Measurements from ENCODE around the gene AHI1. TPM values are rescaled to one million over a fixed set of nuclear protein-coding genes. Genes with fewer than 3 reads are reported as not detected.

Gene AHI1
- polyA plus RNA-seq, 1 donor (not counting 4 experiments of a cell fraction or from before 2014, with no cell fraction given) = 7.0 TPM

- Histone ChIP-seq H3K4me1 (ENCODE audit: control insufficient read depth, extremely low read depth, insufficient read depth, low read length) (no peaks in the 10 kb centered on the region), H3K9me1 (ENCODE audit: control insufficient read depth, extremely low read depth, insufficient read depth, low read length) (no peaks in the 10 kb centered on the region), H3K4me3 (ENCODE audit: control insufficient read depth in 2 of 3, extremely low read depth in 1 of 3, insufficient read depth in 2 of 3, low read depth in 1 of 3, low read length in 3 of 3) (no peak overlapping the region), H3K36me3 (ENCODE audit: control insufficient read depth in 2 of 2, extremely low read depth in 1 of 2, insufficient read depth in 2 of 2, low read length in 2 of 2) (no peaks in the 10 kb centered on the region), H3K9ac (ENCODE audit: control insufficient read depth, extremely low read depth, insufficient read depth, low read length) (no peak overlapping the region), H3K79me2 (ENCODE audit: control insufficient read depth, insufficient read depth, low read length) (no peaks in the 10 kb centered on the region), H4K20me1 (ENCODE audit: control insufficient read depth, extremely low read depth, insufficient read depth, low read length) (no peaks in the 10 kb centered on the region), H3K27me3 (ENCODE audit: control insufficient read depth, extremely low read depth, insufficient read depth, low read length) (no peaks in the 10 kb centered on the region), H2AFZ (ENCODE audit: control insufficient read depth, low read length) (no peak overlapping the region), H3K27ac (ENCODE audit: control insufficient read depth, insufficient read depth, low read length) (no peak overlapping the region), H3K9me3 (ENCODE audit: control insufficient read depth, low read depth, low read length) (no peaks in the 10 kb centered on the region), H3K4me2 (ENCODE audit: control insufficient read depth, extremely low read depth, insufficient read depth, low read depth, low read length) (no peak overlapping the region)
- TF ChIP-seq EZH2 (IDR thresholded peaks at IDR 0.05; ENCODE audit: low read length) (no peak), CTCF (optimal IDR thresholded peaks at IDR 0.05 in 1 of 3, IDR thresholded peaks at IDR 0.05 in 1 of 3, conservative IDR thresholded peaks at IDR 0.05 in 1 of 3; ENCODE audit: extremely low read depth in 1 of 3, insufficient read depth in 2 of 3, low read length in 3 of 3) (no peak)
- FAIRE-seq (no peak), DNase-seq (ENCODE audit: low read depth, low spot score) (no peak)
- dilution Hi-C loops (cut with MboI; ENCODE audit: extremely low pct_ligation_motif_present, low sequenced_read_pairs) = no loop called here
Measured at GRCh38 chr6:135531954-135532490, 34.5 kb upstream of the AHI1 start.

- no peak overlapping the region for H3K4me2 ChIP-seq (ENCODE audit: control insufficient read depth, extremely low read depth, insufficient read depth, low read depth, low read length)
- dilution Hi-C loops (cut with MboI; ENCODE audit: extremely low pct_ligation_motif_present, low sequenced_read_pairs) = no loop called here
- no peak overlapping the region for H3K9ac ChIP-seq (ENCODE audit: control insufficient read depth, extremely low read depth, insufficient read depth, low read length)
- H3K27ac ChIP-seq (ENCODE audit: control insufficient read depth, insufficient read depth, low read length) = no peak overlapping the region
- no peak for TF ChIP-seq EZH2 (IDR thresholded peaks at IDR 0.05; ENCODE audit: low read length)
- TF ChIP-seq CTCF (optimal IDR thresholded peaks at IDR 0.05 in 1 of 3, IDR thresholded peaks at IDR 0.05 in 1 of 3, conservative IDR thresholded peaks at IDR 0.05 in 1 of 3; ENCODE audit: extremely low read depth in 1 of 3, insufficient read depth in 2 of 3, low read length in 3 of 3) = no peak
- no peaks in the 10 kb centered on the region for H3K9me1 ChIP-seq (ENCODE audit: control insufficient read depth, extremely low read depth, insufficient read depth, low read length)
- no peaks in the 10 kb centered on the region for H3K4me1 ChIP-seq (ENCODE audit: control insufficient read depth, extremely low read depth, insufficient read depth, low read length)
- no peaks in the 10 kb centered on the region for H3K9me3 ChIP-seq (ENCODE audit: control insufficient read depth, low read depth, low read length)
- H3K79me2 ChIP-seq (ENCODE audit: control insufficient read depth, insufficient read depth, low read length) = no peaks in the 10 kb centered on the region
- H3K4me3 ChIP-seq (ENCODE audit: control insufficient read depth in 2 of 3, extremely low read depth in 1 of 3, insufficient read depth in 2 of 3, low read depth in 1 of 3, low read length in 3 of 3) = no peak overlapping the region
- no peaks in the 10 kb centered on the region for H3K27me3 ChIP-seq (ENCODE audit: control insufficient read depth, extremely low read depth, insufficient read depth, low read length)
- H2AFZ ChIP-seq (ENCODE audit: control insufficient read depth, low read length) = no peak overlapping the region
- DNase-seq (ENCODE audit: low read depth, low spot score) (no peak), FAIRE-seq (no peak)
- H4K20me1 ChIP-seq (ENCODE audit: control insufficient read depth, extremely low read depth, insufficient read depth, low read length) = no peaks in the 10 kb centered on the region
- H3K36me3 ChIP-seq (ENCODE audit: control insufficient read depth in 2 of 2, extremely low read depth in 1 of 2, insufficient read depth in 2 of 2, low read length in 2 of 2) = no peaks in the 10 kb centered on the region
Measured at GRCh38 chr6:135530113-135530512, 32.6 kb upstream of the AHI1 start.

Data from keratinocyte (primary cell).